ENCODE measurements around the gene XRCC3. TPM values are rescaled to one million over a fixed set of nuclear protein-coding genes. Genes with fewer than 3 reads are reported as not detected.

Gene XRCC3
- total and polyA plus RNA-seq, 2 experiments from 2014 or later = 4.0 to 20.3 TPM

- Histone ChIP-seq H3K36me3 (ENCODE audit: low read depth) (peaks cover 9% of the 10 kb centered on the region), H3K9ac (no peak overlapping the region), H3K4me2 (ENCODE audit: unreplicated experiment) (no peak overlapping the region), H3K27me3 (replicated peaks; ENCODE audit: insufficient read depth) (no peaks in the 10 kb centered on the region), H3F3A (ENCODE audit: insufficient read depth) (peaks cover 28% of the 10 kb centered on the region), H3K4me1 (ENCODE audit: insufficient read depth) (peaks cover 32% of the 10 kb centered on the region), H4K20me1 (ENCODE audit: insufficient read depth) (peaks cover 25% of the 10 kb centered on the region; the same call in 1 of the 2 replicates), H3K9me2 (ENCODE audit: insufficient read depth) (no peaks in the 10 kb centered on the region), H3K4me3 (no peak overlapping the region), H3K9me3 (ENCODE audit: low read depth) (no peaks in the 10 kb centered on the region), H3K27ac (peak overlapping the region; percentile 11; the same call in 1 of the 2 replicates), H2AFZ (no peak overlapping the region), H3K79me2 (ENCODE audit: insufficient read depth) (peaks cover 100% of the 10 kb centered on the region)
- TF ChIP-seq EZH2 (IDR thresholded peaks at IDR 0.05; ENCODE audit: insufficient read depth, poor library complexity, severe bottlenecking) = no peak
- no peak for TF ChIP-seq EZH2phosphoT487 (IDR thresholded peaks at IDR 0.05; ENCODE audit: insufficient read depth, low read depth)
- peak; percentile 62 for DNase-seq
- in situ Hi-C loops (cut with MboI) = no loop called here
- 52 to 54% methylated on average over 4 of the region's 4 CpGs for WGBS, 2 experiments (ENCODE audit: low coverage in 1 of 2, low lambda C conversion rate in 2 of 2, missing lambda C conversion rate in 2 of 2)
Measured at GRCh38 chr14:103650213-103650612, 65.0 kb downstream of the XRCC3 start.

- H3K4me2 ChIP-seq (ENCODE audit: unreplicated experiment) = no peak overlapping the region
- H3K9ac ChIP-seq = no peak overlapping the region
- H3K36me3 ChIP-seq (ENCODE audit: low read depth) = no peaks in the 10 kb centered on the region
- in situ Hi-C loops (cut with MboI) = no loop called here
- peaks cover 17% of the 10 kb centered on the region for H3F3A ChIP-seq (ENCODE audit: insufficient read depth)
- H3K4me3 ChIP-seq = no peak overlapping the region
- no peak for DNase-seq
- WGBS, 2 experiments (ENCODE audit: low coverage in 1 of 2, low lambda C conversion rate in 2 of 2, missing lambda C conversion rate in 2 of 2) = 83 to 93% methylated on average over 3 of the region's 3 CpGs
- peaks cover 20% of the 10 kb centered on the region for H3K4me1 ChIP-seq (ENCODE audit: insufficient read depth)
- H3K27ac ChIP-seq = no peak overlapping the region
- peaks cover 23% of the 10 kb centered on the region; the same call in 1 of the 2 replicates for H4K20me1 ChIP-seq (ENCODE audit: insufficient read depth)
- H3K27me3 ChIP-seq (replicated peaks; ENCODE audit: insufficient read depth) = no peaks in the 10 kb centered on the region
- H3K9me3 ChIP-seq (ENCODE audit: low read depth) = no peaks in the 10 kb centered on the region
- H2AFZ ChIP-seq = no peak overlapping the region
- no peaks in the 10 kb centered on the region for H3K9me2 ChIP-seq (ENCODE audit: insufficient read depth)
- peaks cover 100% of the 10 kb centered on the region for H3K79me2 ChIP-seq (ENCODE audit: insufficient read depth)
- TF ChIP-seq EZH2 (IDR thresholded peaks at IDR 0.05; ENCODE audit: insufficient read depth, poor library complexity, severe bottlenecking) = no peak
- TF ChIP-seq EZH2phosphoT487 (IDR thresholded peaks at IDR 0.05; ENCODE audit: insufficient read depth, low read depth) = no peak
Measured at GRCh38 chr14:103649001-103649400, 66.2 kb downstream of the XRCC3 start.

Small RNAs within 50 kb of the gene (small RNA-seq; reads per million reads assigned to genes)
- not detected for gene RF00019 (ENCODE audit: low read depth, low replicate concordance)

Other genes with a start within 250 kb of the XRCC3 start
- gene CKB, start 192.6 kb downstream of the XRCC3 start, total RNA-seq (2014; rRNA removed; shearing (Covaris generic)) = 18.5 and 27.2 TPM in 2 replicates
- gene CKB, start 192.6 kb downstream of the XRCC3 start, polyA plus RNA-seq (2016; fragmentation: Nextera tagmentation; extraction: Ambion mirVana) = 28.0 and 32.2 TPM in 2 replicates
- gene TRMT61A, start 186.3 kb downstream of the XRCC3 start, total RNA-seq (2014; rRNA removed; shearing (Covaris generic)) = 13.2 and 15.0 TPM in 2 replicates
- 12.7 and 13.3 TPM in 2 replicates for gene TRMT61A, start 186.3 kb downstream of the XRCC3 start, polyA plus RNA-seq (2016; fragmentation: Nextera tagmentation; extraction: Ambion mirVana)
- 23.9 and 25.8 TPM in 2 replicates for gene BAG5, start 152.8 kb downstream of the XRCC3 start, total RNA-seq (2014; rRNA removed; shearing (Covaris generic))
- gene BAG5, start 152.8 kb downstream of the XRCC3 start, polyA plus RNA-seq (2016; fragmentation: Nextera tagmentation; extraction: Ambion mirVana) = 28.6 and 29.1 TPM in 2 replicates
- 28.9 and 45.8 TPM in 2 replicates for gene COA8, start 152.5 kb downstream of the XRCC3 start, total RNA-seq (2014; rRNA removed; shearing (Covaris generic))
- 96.3 and 108 TPM in 2 replicates for gene COA8, start 152.5 kb downstream of the XRCC3 start, polyA plus RNA-seq (2016; fragmentation: Nextera tagmentation; extraction: Ambion mirVana)
- gene KLC1, start 86.2 kb downstream of the XRCC3 start, total RNA-seq (2014; rRNA removed; shearing (Covaris generic)) = 339 and 410 TPM in 2 replicates
- gene KLC1, start 86.2 kb downstream of the XRCC3 start, polyA plus RNA-seq (2016; fragmentation: Nextera tagmentation; extraction: Ambion mirVana) = 177 and 184 TPM in 2 replicates
- gene ZFYVE21, start 359 bp upstream of the XRCC3 start, total RNA-seq (2014; rRNA removed; shearing (Covaris generic)) = 60.3 and 77.4 TPM in 2 replicates
- gene ZFYVE21, start 359 bp upstream of the XRCC3 start, polyA plus RNA-seq (2016; fragmentation: Nextera tagmentation; extraction: Ambion mirVana) = 112 and 120 TPM in 2 replicates
- 4.6 and 10.6 TPM in 2 replicates for gene PPP1R13B, start 132.1 kb upstream of the XRCC3 start, total RNA-seq (2014; rRNA removed; shearing (Covaris generic))
- 2.0 and 2.4 TPM in 2 replicates for gene PPP1R13B, start 132.1 kb upstream of the XRCC3 start, polyA plus RNA-seq (2016; fragmentation: Nextera tagmentation; extraction: Ambion mirVana)
- not detected in 2 replicates for gene TDRD9, start 213.0 kb upstream of the XRCC3 start, total RNA-seq (2014; rRNA removed; shearing (Covaris generic))
- not detected in 2 replicates for gene TDRD9, start 213.0 kb upstream of the XRCC3 start, polyA plus RNA-seq (2016; fragmentation: Nextera tagmentation; extraction: Ambion mirVana)
- not detected in 2 replicates for gene RD3L, start 227.1 kb upstream of the XRCC3 start, total RNA-seq (2014; rRNA removed; shearing (Covaris generic))
- gene RD3L, start 227.1 kb upstream of the XRCC3 start, polyA plus RNA-seq (2016; fragmentation: Nextera tagmentation; extraction: Ambion mirVana) = not detected in 2 replicates